HG03520 (cell line): ENCODE results near the gene RHOT2.
A peak's percentile ranks its signal among the peaks of the same experiment; 100 is the strongest.

ENCODE experiments used
- ATAC-seq: cut with Tn5 transposase; IDR thresholded peaks from one replicate; pipeline ENCODE4 v1.9.1; 2021; ENCODE audit warnings: mild to moderate bottlenecking, moderate library complexity; ENCODE audit not compliant: unreplicated experiment

The RHOT2 gene

GRCh38 chr16:667780-668518 lies at the start of gene RHOT2:
RHOT2 (plus strand) TSS chr16:668132; CDS start chr16:668200, 68 bp downstream.
- peak; percentile 82 for ATAC-seq

GRCh38 chr16:619476-620100 lies 48.3 kb upstream of the RHOT2 start:
- no peak for ATAC-seq

GRCh38 chr16:620700-621525 lies 47.0 kb upstream of the RHOT2 start:
- no peak for ATAC-seq

- ATAC-seq = no peak
These were observed 46.3 kb upstream of the RHOT2 start for GRCh38 chr16:621526-622105.

GRCh38 chr16:622920-623280 lies 45.0 kb upstream of the RHOT2 start:
- ATAC-seq = no peak

- no peak for ATAC-seq
These were observed 43.3 kb upstream of the RHOT2 start for GRCh38 chr16:624526-625070.

- no peak for ATAC-seq
These were observed 42.6 kb upstream of the RHOT2 start for GRCh38 chr16:625117-625976.

GRCh38 chr16:625977-626765 lies 41.8 kb upstream of the RHOT2 start:
- no peak for ATAC-seq

- ATAC-seq = no peak
These were observed 41.0 kb upstream of the RHOT2 start for GRCh38 chr16:626787-627453.

GRCh38 chr16:627454-628239 lies 40.3 kb upstream of the RHOT2 start:
- no peak for ATAC-seq

- no peak for ATAC-seq
These were observed 39.4 kb upstream of the RHOT2 start for GRCh38 chr16:628321-629061.

GRCh38 chr16:629185-629832 lies 38.6 kb upstream of the RHOT2 start:
- ATAC-seq = no peak

GRCh38 chr16:629833-630248 lies 38.1 kb upstream of the RHOT2 start:
- ATAC-seq = no peak

- no peak for ATAC-seq
These were observed 37.6 kb upstream of the RHOT2 start for GRCh38 chr16:630249-630814.

GRCh38 chr16:630815-631405 lies 37.0 kb upstream of the RHOT2 start, which contains the start of gene WFIKKN1:
WFIKKN1 (plus strand) TSS chr16:630985; CDS start chr16:631254, 269 bp downstream.
- ATAC-seq = no peak

- ATAC-seq = no peak
These were observed 36.0 kb upstream of the RHOT2 start for GRCh38 chr16:631808-632358.
